Measurements from ENCODE around the gene ZNF692.

- no peak for TF ChIP-seq CTCF (IDR thresholded peaks at IDR 0.05; ENCODE audit: insufficient read depth, low read length, poor library complexity, severe bottlenecking)
- no peak for TF ChIP-seq EZH2phosphoT487 (conservative IDR thresholded peaks at IDR 0.05; ENCODE audit: low read length)
These were observed 8.8 kb downstream of the ZNF692 start for GRCh38 chr1:248850124-248850523.

Data from SU-DHL-6 (cell line).